Fibroblast of lung (primary cell): ENCODE measurements around the gene TMEM212.

ENCODE experiments used
- EZH2 ChIP-seq: IDR thresholded peaks from 2 replicates; pipeline ENCODE4 v1.5.1; 2012; ENCODE audit warnings: low read length, control low read depth, mild to moderate bottlenecking; ENCODE audit errors: missing control alignments
- TF ChIP-seq, protein P1 (sequence below), 2 donors: IDR thresholded peaks in 1 of 2; conservative IDR thresholded peaks in 1 of 2; 1 replicate in 1 of 2; 2 replicates in 1 of 2; pipeline ENCODE4 v1.5.1; 2011 to 2012; ENCODE audit warnings: low read length in 2 of 2, control low read depth in 1 of 2, inconsistent platforms in 1 of 2, low read depth in 1 of 2, mild to moderate bottlenecking in 1 of 2

DNA sequence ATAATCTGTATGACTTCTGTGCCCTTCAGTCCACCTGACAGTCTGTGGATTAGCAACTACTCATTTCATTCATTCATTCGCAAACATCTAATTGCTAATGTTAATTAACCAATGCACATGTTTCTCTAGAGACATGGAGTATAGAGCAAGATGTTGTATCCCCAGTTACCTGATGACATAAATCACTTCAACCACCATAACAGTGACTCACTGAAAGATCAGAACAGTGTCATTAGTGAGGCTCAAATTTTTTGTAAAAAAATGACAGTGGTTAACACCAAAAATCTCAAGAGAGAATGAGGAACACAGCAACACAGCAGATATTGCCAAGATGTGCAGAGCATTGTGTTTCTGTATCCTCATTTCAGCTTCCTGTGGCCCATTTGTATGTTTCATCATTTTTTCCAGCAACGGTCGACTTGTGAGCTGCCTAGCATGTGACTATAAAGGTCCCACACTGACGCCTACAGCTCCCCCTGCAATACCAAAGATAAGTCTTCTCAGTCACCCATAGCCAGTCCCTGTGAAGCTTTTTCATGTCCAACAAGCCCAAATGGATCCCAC is 29.2 kb upstream of the TMEM212 start:
- TF ChIP-seq EZH2, result no peak
- TF ChIP-seq, protein P1, sequence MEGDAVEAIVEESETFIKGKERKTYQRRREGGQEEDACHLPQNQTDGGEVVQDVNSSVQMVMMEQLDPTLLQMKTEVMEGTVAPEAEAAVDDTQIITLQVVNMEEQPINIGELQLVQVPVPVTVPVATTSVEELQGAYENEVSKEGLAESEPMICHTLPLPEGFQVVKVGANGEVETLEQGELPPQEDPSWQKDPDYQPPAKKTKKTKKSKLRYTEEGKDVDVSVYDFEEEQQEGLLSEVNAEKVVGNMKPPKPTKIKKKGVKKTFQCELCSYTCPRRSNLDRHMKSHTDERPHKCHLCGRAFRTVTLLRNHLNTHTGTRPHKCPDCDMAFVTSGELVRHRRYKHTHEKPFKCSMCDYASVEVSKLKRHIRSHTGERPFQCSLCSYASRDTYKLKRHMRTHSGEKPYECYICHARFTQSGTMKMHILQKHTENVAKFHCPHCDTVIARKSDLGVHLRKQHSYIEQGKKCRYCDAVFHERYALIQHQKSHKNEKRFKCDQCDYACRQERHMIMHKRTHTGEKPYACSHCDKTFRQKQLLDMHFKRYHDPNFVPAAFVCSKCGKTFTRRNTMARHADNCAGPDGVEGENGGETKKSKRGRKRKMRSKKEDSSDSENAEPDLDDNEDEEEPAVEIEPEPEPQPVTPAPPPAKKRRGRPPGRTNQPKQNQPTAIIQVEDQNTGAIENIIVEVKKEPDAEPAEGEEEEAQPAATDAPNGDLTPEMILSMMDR (conservative IDR thresholded peaks at IDR 0.05 in 1 of 2, IDR thresholded peaks at IDR 0.05 in 1 of 2; ENCODE audit: low read depth in 1 of 2, low read length in 2 of 2), result no peak
